HepG2 (cell line): ENCODE data around the gene CLN6. TPM values are rescaled to one million over a fixed set of nuclear protein-coding genes. Genes with fewer than 3 reads are reported as not detected.

Experiments used
- ATAC-seq: fragments of 200-7000 bp; cut with Tn5 transposase; 3 replicates; pipeline ENCODE4 v1.9.1; 2020; ENCODE audit warnings: mild to moderate bottlenecking, moderate library complexity
- Bru-seq: library from RNA; stranded (reverse); fragments of 400-500 nt; gene quantifications from one replicate; lab custom pipeline; 2021; lab: Mats Ljungman, UMichigan
- BruChase-seq, 2 experiments: library from RNA; stranded (reverse); fragments of 400-500 nt; gene quantifications; one replicate each; lab custom pipeline; 2021; lab: Mats Ljungman, UMichigan
- BruUV-seq: library from RNA; stranded (reverse); fragments of 400-500 nt; replicated peaks from 2 replicates; lab custom pipeline; 2021; lab: Mats Ljungman, UMichigan
- CTCF ChIA-PET: fragments of 300-600 bp; formaldehyde crosslinking; extraction: SDS; loops from one replicate; lab custom pipeline; 2021; ENCODE audit warnings: low total read pairs, inconsistent platforms, low intra/inter-chr PET ratio; lab: Yijun Ruan, JAX
- POLR2A ChIA-PET: fragments of 350-600 bp; sonication (Branson Sonifier 250); formaldehyde crosslinking; loops from one replicate; lab custom pipeline; 2020; ENCODE audit warnings: antibody characterized with exemption, inconsistent platforms; lab: Yijun Ruan, JAX
- DNase-seq: peaks from one replicate; pipeline ENCODE4 v3.0.0-alpha.2; 2015; ENCODE audit warnings: low spot score
- FAIRE-seq: peaks from 3 replicates; lab custom pipeline; 2011; peaks lifted over from hg19 to GRCh38; lab: Jason Lieb, UNC
- H2AFZ ChIP-seq: one replicate; pipeline ENCODE4 v1.6.1; 2011; ENCODE audit warnings: low read length, inconsistent platforms
- H3K27ac ChIP-seq: fragments of 300-600 bp; 3 replicates; pipeline ENCODE4 v1.8.0; 2011; ENCODE audit warnings: mixed run types, mild to moderate bottlenecking, mixed read lengths, low read length, inconsistent platforms; ENCODE audit not compliant: insufficient read depth; ENCODE audit errors: extremely low read length
- H3K27me3 ChIP-seq, 2 experiments: fragments of 200-600 bp in 1 of 2; 2 replicates in 1 of 2; 3 replicates in 1 of 2; pipeline versions ENCODE4 v1.6.0 to v1.8.0; 2011; ENCODE audit warnings: low read length in 2 of 2, mild to moderate bottlenecking in 2 of 2, moderate library complexity in 2 of 2, inconsistent platforms in 1 of 2; ENCODE audit not compliant: insufficient read depth in 2 of 2, control insufficient read depth in 1 of 2
- H3K36me3 ChIP-seq, 2 experiments: fragments of 200-600 bp in 1 of 2; replicated peaks in 1 of 2; 2 replicates in 1 of 2; 3 replicates in 1 of 2; pipeline versions ENCODE4 v1.5.1 to v1.8.0; 2011; ENCODE audit warnings: low read length in 2 of 2, inconsistent platforms in 1 of 2; ENCODE audit not compliant: insufficient read depth in 2 of 2, control insufficient read depth in 1 of 2
- H3K4me1 ChIP-seq: 2 replicates; pipeline ENCODE4 v1.5.1; 2012; ENCODE audit warnings: low read length, inconsistent platforms; ENCODE audit not compliant: insufficient read depth
- H3K4me2 ChIP-seq: 2 replicates; pipeline ENCODE4 v1.6.0; 2011; ENCODE audit warnings: low read depth, low read length, inconsistent platforms
- H3K4me3 ChIP-seq, 3 experiments: fragments of 200-600 bp in 1 of 3; sonication (generic), shearing (Covaris generic) in 1 of 3; replicated peaks in 1 of 3; 2 replicates each; pipeline ENCODE4 v1.5.1; 2011 to 2016; ENCODE audit warnings: low read length in 3 of 3, inconsistent platforms in 2 of 3, low read depth in 2 of 3, mild to moderate bottlenecking in 2 of 3, control low read depth in 1 of 3, mixed read lengths in 1 of 3; ENCODE audit not compliant: insufficient read depth in 1 of 3
- H3K79me2 ChIP-seq: one replicate; pipeline ENCODE4 v1.6.1; 2011; ENCODE audit warnings: low read length, inconsistent platforms; ENCODE audit not compliant: insufficient read depth
- H3K9ac ChIP-seq: 2 replicates; pipeline ENCODE4 v1.6.0; 2011; ENCODE audit warnings: mild to moderate bottlenecking, low read depth, low read length, inconsistent platforms; ENCODE audit not compliant: insufficient read depth
- H3K9me3 ChIP-seq: 2 replicates; pipeline ENCODE4 v1.5.1; 2012; ENCODE audit warnings: mild to moderate bottlenecking, low read length
- H4K20me1 ChIP-seq: 2 replicates; pipeline ENCODE4 v1.6.0; 2011; ENCODE audit warnings: inconsistent platforms, mild to moderate bottlenecking, low read length, moderate library complexity; ENCODE audit not compliant: insufficient read depth
- ARNT2 ChIP-seq: sonication (generic); formaldehyde crosslinking; IDR thresholded peaks from 2 replicates; pipeline ENCODE4 v1.8.0; 2022; ENCODE audit warnings: mild to moderate bottlenecking, low read depth, missing genetic modification reagents, moderate library complexity
- ATF5 ChIP-seq: sonication (generic); formaldehyde crosslinking; IDR thresholded peaks from 2 replicates; pipeline ENCODE4 v1.4.0; 2020; ENCODE audit warnings: mild to moderate bottlenecking, low read depth, missing genetic modification reagents
- BATF2 ChIP-seq: sonication (generic); formaldehyde crosslinking; IDR thresholded peaks from 2 replicates; pipeline ENCODE4 v1.8.0; 2022; ENCODE audit warnings: mild to moderate bottlenecking, missing genetic modification reagents, moderate library complexity
- CEBPB ChIP-seq: IDR thresholded peaks from 2 replicates; pipeline ENCODE4 v1.6.1; 2011; ENCODE audit warnings: low read depth, low read length, improper control_type of control experiment, borderline replicate concordance
- HNF4A ChIP-seq: sonication (generic); formaldehyde crosslinking; IDR thresholded peaks from 2 replicates; pipeline ENCODE4 v1.4.0; 2020; ENCODE audit warnings: missing genetic modification reagents
- KDM5A ChIP-seq: fragments of 200-600 bp; sonication (generic); IDR thresholded peaks from 2 replicates; pipeline ENCODE4 v1.7.0; 2018; ENCODE audit warnings: antibody characterized with exemption, mild to moderate bottlenecking, low read length, borderline replicate concordance
- MLLT10 ChIP-seq: sonication (generic); formaldehyde crosslinking; IDR thresholded peaks from 2 replicates; pipeline ENCODE4 v1.4.0; 2020; ENCODE audit warnings: missing genetic modification reagents
- MTF1 ChIP-seq: sonication (generic); formaldehyde crosslinking; IDR thresholded peaks from 2 replicates; pipeline ENCODE4 v1.5.0; 2020; ENCODE audit warnings: missing genetic modification reagents
- NR2F2 ChIP-seq: IDR thresholded peaks from 2 replicates; pipeline ENCODE4 v1.6.1; 2012; ENCODE audit warnings: low read depth, inconsistent platforms, borderline replicate concordance
- PCBP1 ChIP-seq: fragments of 200-400 bp; formaldehyde crosslinking; IDR thresholded peaks from 2 replicates; pipeline ENCODE4 v1.6.1; 2017; ENCODE audit warnings: mild to moderate bottlenecking, low read depth, low read length, borderline replicate concordance
- RFX1 ChIP-seq: fragments of 450-650 bp; IDR thresholded peaks from 2 replicates; pipeline ENCODE4 v1.6.1; 2017
- ZNF350 ChIP-seq: sonication (generic); formaldehyde crosslinking; IDR thresholded peaks from 2 replicates; pipeline ENCODE4 v1.4.0; 2020; ENCODE audit warnings: mild to moderate bottlenecking, low read depth, missing genetic modification reagents, borderline replicate concordance
- ZNF441 ChIP-seq: sonication (generic); formaldehyde crosslinking; IDR thresholded peaks from 2 replicates; pipeline ENCODE4 v1.7.0; 2021; ENCODE audit warnings: missing genetic modification reagents, borderline replicate concordance
- ZNF589 ChIP-seq: sonication (generic); formaldehyde crosslinking; conservative IDR thresholded peaks from 2 replicates; pipeline ENCODE4 v1.8.0; 2022; ENCODE audit warnings: mild to moderate bottlenecking, moderate library complexity, missing genetic modification reagents
- ZNF616 ChIP-seq: sonication (generic); formaldehyde crosslinking; IDR thresholded peaks from 2 replicates; pipeline ENCODE4 v1.5.0; 2020; ENCODE audit warnings: low read depth, mild to moderate bottlenecking, missing genetic modification reagents
- ZNF883 ChIP-seq: sonication (generic); formaldehyde crosslinking; IDR thresholded peaks from 2 replicates; pipeline ENCODE4 v1.5.1; 2020; ENCODE audit warnings: mild to moderate bottlenecking, missing genetic modification reagents; ENCODE audit errors: not compliant biosample characterization
- WGBS: methylation state at CpG from one replicate; pipeline ENCODE4 v1.1.6; 2017; ENCODE audit warnings: low lambda C conversion rate; 5-methylcytosine and 5-hydroxymethylcytosine counted together
- in situ Hi-C: cut with HindIII; loops from 2 replicates; pipeline ENCODE4 v1.10.0; 2017; ENCODE audit warnings: low pct_unique_long_range_greater_than_20kb; ENCODE audit not compliant: extremely low pct_ligation_motif_present
- intact Hi-C: fragments of 100-400 bp; cut with micrococcal nuclease; formaldehyde crosslinking; loops from one replicate; pipeline ENCODE4 v1.10.0; 2022; ENCODE audit not compliant: unreplicated experiment
- long read RNA-seq, 2 experiments: library from RNA in 1 of 2; library from polyadenylated mRNA in 1 of 2; stranded (forward) in 1 of 2; unstranded in 1 of 2; transcript quantifications; one replicate each; pipeline ENCODE4 v2.0.0, GENCODE V29; 2019 to 2022
- polyA minus RNA-seq, 3 experiments: library from RNA; depleted of rRNA, polyadenylated mRNA; stranded (reverse); fragments of >200 nt; gene quantifications; 2 replicates each; pipeline ENCODE4 v1.2.3, GENCODE V29; 2011; ENCODE audit warnings: low replicate concordance in 1 of 3
- polyA plus RNA-seq, 8 experiments: library from polyadenylated mRNA; depleted of rRNA in 3 of 8; stranded (reverse) in 7 of 8; unstranded in 1 of 8; fragments of >200 nt; fragmentation: Illumina TruSeq in 4 of 8; extraction: Trizol in 4 of 8; gene quantifications; 2 replicates each; pipeline versions ENCODE4 v1.2.1 to v1.2.3, GENCODE V29; 2011 to 2016; ENCODE audit warnings: low read depth in 4 of 8, missing spikeins in 1 of 8, mixed read lengths in 1 of 8; ENCODE audit not compliant: insufficient read depth in 1 of 8
- total RNA-seq, 5 experiments: library from RNA; depleted of rRNA; stranded (reverse); fragments of >200 nt; fragmentation: Illumina TruSeq; extraction: Trizol; gene quantifications; 2 replicates each; pipeline ENCODE4 v1.2.3, GENCODE V29; 2016; ENCODE audit warnings: low read depth in 1 of 5

Gene CLN6
- 11.1 and 27.1 TPM in 2 replicates for total RNA-seq (2016; rRNA removed; fragmentation: Illumina TruSeq; extraction: Trizol)
- 8.6 and 9.6 TPM in 2 replicates for total RNA-seq (2016; cell fraction: cytosol; rRNA removed; fragmentation: Illumina TruSeq; extraction: Trizol; ENCODE audit: low read depth)
- 11.8 and 24.4 TPM in 2 replicates for total RNA-seq (2016; cell fraction: insoluble cytoplasmic fraction; rRNA removed; fragmentation: Illumina TruSeq; extraction: Trizol)
- 21.8 and 24.8 TPM in 2 replicates for total RNA-seq (2016; cell fraction: membrane; rRNA removed; fragmentation: Illumina TruSeq; extraction: Trizol)
- total RNA-seq (2016; cell fraction: nucleus; rRNA removed; fragmentation: Illumina TruSeq; extraction: Trizol) = 26.2 and 36.2 TPM in 2 replicates
- 24.9 and 26.6 TPM in 2 replicates for polyA plus RNA-seq (2011; rRNA removed)
- 16.8 and 20.7 TPM in 2 replicates for polyA plus RNA-seq (2011; cell fraction: cytosol; rRNA removed)
- polyA plus RNA-seq (2011; cell fraction: nucleus; rRNA removed) = 31.9 and 38.5 TPM in 2 replicates
- 11.0 and 11.8 TPM in 2 replicates for polyA plus RNA-seq (2012)
- polyA plus RNA-seq (2016; cell fraction: cytosol; fragmentation: Illumina TruSeq; extraction: Trizol; ENCODE audit: low read depth) = 12.8 and 17.1 TPM in 2 replicates
- 18.2 and 20.3 TPM in 2 replicates for polyA plus RNA-seq (2016; cell fraction: insoluble cytoplasmic fraction; fragmentation: Illumina TruSeq; extraction: Trizol; ENCODE audit: low read depth)
- 26.1 and 27.9 TPM in 2 replicates for polyA plus RNA-seq (2016; cell fraction: membrane; fragmentation: Illumina TruSeq; extraction: Trizol; ENCODE audit: low read depth)
- polyA plus RNA-seq (2016; cell fraction: nucleus; fragmentation: Illumina TruSeq; extraction: Trizol; ENCODE audit: insufficient read depth, low read depth) = 66.1 and 79.6 TPM in 2 replicates
- polyA minus RNA-seq (2011; rRNA and poly(A)+ RNA removed; ENCODE audit: low replicate concordance) = 97.2 and 431 TPM in 2 replicates
- polyA minus RNA-seq (2011; cell fraction: cytosol; rRNA and poly(A)+ RNA removed) = 10.3 and 11.8 TPM in 2 replicates
- 22.3 and 29.9 TPM in 2 replicates for polyA minus RNA-seq (2011; cell fraction: nucleus; rRNA and poly(A)+ RNA removed)
- Bru-seq, nascent RNA = percentile 36 among the genes with signal in this experiment
- BruChase-seq, experiment 1, labeled RNA remaining after a 6-hour chase = percentile 52 among the genes with signal in this experiment
- percentile 45 among the genes with signal in this experiment for BruChase-seq, experiment 2, labeled RNA remaining after a 2-hour chase
- long read RNA-seq, experiment 1, transcript CLN6-201 (7 exons, 2,243 nt) = major isoform, 21 of 32 reads
- long read RNA-seq, experiment 1, partial matches to known transcripts = 2 of 32 reads
- long read RNA-seq, experiment 1, other reads (novel, unspliced or antisense) = 7 of 32 reads
- long read RNA-seq, experiment 2, transcript CLN6-201 (7 exons, 2,243 nt) = major isoform, 38 of 52 reads
- long read RNA-seq, experiment 2, partial matches to known transcripts = 1 of 52 reads
- long read RNA-seq, experiment 2, other reads (novel, unspliced or antisense) = 9 of 52 reads

- DNase-seq (peak; percentile 59), ATAC-seq (peak; percentile 82), FAIRE-seq (no peak)
- WGBS = 0% methylated on average over 4 of the region's 82 CpGs
- Histone ChIP-seq H3K4me2 (peak within 1 kb of the TSS; percentile 100), H3K9me3 (no peaks in the 10 kb centered on the region), H4K20me1 (no peaks in the 10 kb centered on the region; the same call in 1 of the 2 replicates), H2AFZ (peak within 1 kb of the TSS; percentile 44), H3K36me3 (peaks cover 0 to 4% of the 10 kb centered on the region in 2 experiments; a peak in 1 of 5 replicates), H3K27ac (peak within 1 kb of the TSS; percentile 89), H3K27me3 (peaks cover 0 to 7% of the 10 kb centered on the region in 2 experiments; a peak in 1 of 5 replicates), H3K4me3 (peak within 1 kb of the TSS; percentile 60 to 82 (median 78)), H3K4me1 (peaks cover 75% of the 10 kb centered on the region), H3K9ac (peak within 1 kb of the TSS; percentile 81), H3K79me2 (peaks cover 34% of the 10 kb centered on the region)
- POLR2A ChIA-PET = interaction anchor here (3.6 kb wide), 1 partner anchor 48 kb away, joined by 18 read pairs; the partner anchor contains the start of gene FEM1B
- CTCF ChIA-PET = no interaction called here
- intact Hi-C loops = loop anchor here (5.0 kb wide), 1 partner anchor 48 kb away; the partner anchor contains the start of gene FEM1B
- in situ Hi-C loops = no loop called here
- BruUV-seq = no TSS peak
- TF ChIP-seq MLLT10 (CRISPR knock-in tag) = no peak
- TF ChIP-seq ZNF616 (CRISPR knock-in tag) = peak; percentile 93; the same call in 1 of the 2 replicates
- peak; percentile 76; the same call in 1 of the 2 replicates for TF ChIP-seq ATF5 (CRISPR knock-in tag)
- TF ChIP-seq ZNF441 (CRISPR knock-in tag) = peak; percentile 68
- TF ChIP-seq PCBP1 = no peak
- TF ChIP-seq NR2F2 = peak; percentile 11; the same call in 1 of the 2 replicates
- TF ChIP-seq BATF2 (CRISPR knock-in tag) = 0 out of 2 replicates have a peak, but pooled peaks have one; percentile 67
- no peak for TF ChIP-seq HNF4A
- TF ChIP-seq KDM5A = no peak; the same call in 1 of the 2 replicates
- TF ChIP-seq RFX1 = no peak
- peak; percentile 92 for TF ChIP-seq ARNT2 (CRISPR knock-in tag)
- TF ChIP-seq ZNF883 = peak; percentile 83
- no peak for TF ChIP-seq CEBPB
- peak; percentile 58; the same call in 1 of the 2 replicates for TF ChIP-seq MTF1 (CRISPR knock-in tag)
- no peak for TF ChIP-seq ZNF350 (CRISPR knock-in tag)
- peak; percentile 59; the same call in 1 of the 2 replicates for TF ChIP-seq ZNF589 (CRISPR knock-in tag)
Measured at GRCh38 chr15:68229386-68230156, at the start of gene CLN6. CLN6 (minus strand) TSS chr15:68229728; CDS start chr15:68229584, 144 bp downstream.
